ENCODE measurements around the gene NPC1L1.

NPC1L1 gene

GRCh38 chr7:44531421-44532380 is 9.4 kb downstream of the NPC1L1 start:
- no peak overlapping the region for H3K27ac Mint-ChIP-seq
- H3K4me3 Mint-ChIP-seq, result no peak overlapping the region
- H3K4me1 Mint-ChIP-seq, result peaks cover 10% of the 10 kb centered on the region
- ATAC-seq, result no peak
- peaks cover 2% of the 10 kb centered on the region for H3K9me3 Mint-ChIP-seq
- H3K36me3 Mint-ChIP-seq, result no peaks in the 10 kb centered on the region
- no peaks in the 10 kb centered on the region for H3K27me3 Mint-ChIP-seq

GRCh38 chr7:44530990-44531389 is 10.1 kb downstream of the NPC1L1 start:
- Mint-ChIP-seq H3K27me3 (no peaks in the 10 kb centered on the region), H3K4me1 (peaks cover 10% of the 10 kb centered on the region), H3K4me3 (no peak overlapping the region), H3K36me3 (no peaks in the 10 kb centered on the region), H3K9me3 (peaks cover 4% of the 10 kb centered on the region), H3K27ac (no peak overlapping the region)
- peak; percentile 6 for ATAC-seq

GRCh38 chr7:44524811-44525388 is 16.2 kb downstream of the NPC1L1 start:
- no peak overlapping the region for H3K4me3 Mint-ChIP-seq
- H3K4me1 Mint-ChIP-seq, result no peaks in the 10 kb centered on the region
- no peak overlapping the region for H3K27ac Mint-ChIP-seq
- no peak for ATAC-seq
- peaks cover 13% of the 10 kb centered on the region for H3K36me3 Mint-ChIP-seq
- peaks cover 16% of the 10 kb centered on the region for H3K27me3 Mint-ChIP-seq
- H3K9me3 Mint-ChIP-seq, result peaks cover 10% of the 10 kb centered on the region

- Mint-ChIP-seq H3K27me3 (peaks cover 32% of the 10 kb centered on the region), H3K9me3 (peaks cover 8% of the 10 kb centered on the region), H3K27ac (no peak overlapping the region), H3K4me1 (no peaks in the 10 kb centered on the region), H3K4me3 (no peak overlapping the region), H3K36me3 (peaks cover 13% of the 10 kb centered on the region)
- no peak for ATAC-seq
These were observed 18.8 kb downstream of the NPC1L1 start for GRCh38 chr7:44522315-44522714.

- H3K9me3 Mint-ChIP-seq, result peaks cover 8% of the 10 kb centered on the region
- no peak overlapping the region for H3K4me3 Mint-ChIP-seq
- peaks cover 13% of the 10 kb centered on the region for H3K36me3 Mint-ChIP-seq
- no peaks in the 10 kb centered on the region for H3K4me1 Mint-ChIP-seq
- ATAC-seq, result no peak
- no peak overlapping the region for H3K27ac Mint-ChIP-seq
- peaks cover 32% of the 10 kb centered on the region for H3K27me3 Mint-ChIP-seq
These were observed 19.6 kb downstream of the NPC1L1 start for GRCh38 chr7:44521347-44522095.

- Mint-ChIP-seq H3K4me1 (no peaks in the 10 kb centered on the region), H3K27ac (no peak overlapping the region), H3K4me3 (no peak overlapping the region), H3K36me3 (peaks cover 13% of the 10 kb centered on the region), H3K9me3 (peaks cover 5% of the 10 kb centered on the region), H3K27me3 (peaks cover 32% of the 10 kb centered on the region)
- ATAC-seq, result no peak
These were observed 20.6 kb downstream of the NPC1L1 start for GRCh38 chr7:44520574-44520973.

GRCh38 chr7:44519546-44519945 is 21.6 kb downstream of the NPC1L1 start:
- Mint-ChIP-seq H3K27ac (no peak overlapping the region), H3K9me3 (peaks cover under 1% of the 10 kb centered on the region), H3K36me3 (peaks cover 7% of the 10 kb centered on the region), H3K4me3 (no peak overlapping the region), H3K4me1 (no peaks in the 10 kb centered on the region), H3K27me3 (peaks cover 32% of the 10 kb centered on the region)
- no peak for ATAC-seq

GRCh38 chr7:44518761-44519160 is 22.4 kb downstream of the NPC1L1 start:
- Mint-ChIP-seq H3K4me1 (no peaks in the 10 kb centered on the region), H3K27ac (no peak overlapping the region), H3K9me3 (no peaks in the 10 kb centered on the region), H3K36me3 (no peaks in the 10 kb centered on the region), H3K4me3 (no peak overlapping the region), H3K27me3 (peaks cover 32% of the 10 kb centered on the region)
- no peak for ATAC-seq

GRCh38 chr7:44517175-44517574 is 24.0 kb downstream of the NPC1L1 start:
- Mint-ChIP-seq H3K4me1 (no peaks in the 10 kb centered on the region), H3K27me3 (peaks cover 42% of the 10 kb centered on the region), H3K4me3 (no peak overlapping the region), H3K27ac (no peak overlapping the region), H3K9me3 (no peaks in the 10 kb centered on the region), H3K36me3 (no peaks in the 10 kb centered on the region)
- no peak for ATAC-seq

- Mint-ChIP-seq H3K27me3 (peaks cover 34% of the 10 kb centered on the region), H3K36me3 (no peaks in the 10 kb centered on the region), H3K4me1 (no peaks in the 10 kb centered on the region), H3K9me3 (no peaks in the 10 kb centered on the region), H3K27ac (no peak overlapping the region), H3K4me3 (no peak overlapping the region)
- no peak for ATAC-seq
These were observed 25.4 kb downstream of the NPC1L1 start for GRCh38 chr7:44515590-44516268.

GRCh38 chr7:44512736-44513135 is 28.4 kb downstream of the NPC1L1 start:
- Mint-ChIP-seq H3K27me3 (peaks cover 16% of the 10 kb centered on the region), H3K36me3 (no peaks in the 10 kb centered on the region), H3K4me1 (no peaks in the 10 kb centered on the region), H3K4me3 (no peak overlapping the region), H3K9me3 (no peaks in the 10 kb centered on the region), H3K27ac (no peak overlapping the region)
- no peak for ATAC-seq

- H3K36me3 Mint-ChIP-seq, result no peaks in the 10 kb centered on the region
- peaks cover 16% of the 10 kb centered on the region for H3K27me3 Mint-ChIP-seq
- ATAC-seq, result no peak
These were observed 29.2 kb downstream of the NPC1L1 start for GRCh38 chr7:44511863-44512468.

GRCh38 chr7:44511236-44511635 is 29.9 kb downstream of the NPC1L1 start:
- Mint-ChIP-seq H3K9me3 (peaks cover 6% of the 10 kb centered on the region), H3K27me3 (peaks cover 16% of the 10 kb centered on the region)

More at GRCh38 chr7:44511863-44512468, 29.2 kb downstream of the NPC1L1 start:
- Mint-ChIP-seq H3K4me1 (no peaks in the 10 kb centered on the region), H3K27ac (no peak overlapping the region), H3K9me3 (peaks cover under 1% of the 10 kb centered on the region), H3K4me3 (no peak overlapping the region)

GRCh38 chr7:44508328-44509030 is 32.7 kb downstream of the NPC1L1 start:
- Mint-ChIP-seq H3K4me1 (no peaks in the 10 kb centered on the region), H3K27me3 (peaks cover 16% of the 10 kb centered on the region), H3K36me3 (no peaks in the 10 kb centered on the region), H3K4me3 (no peak overlapping the region), H3K9me3 (peaks cover 12% of the 10 kb centered on the region), H3K27ac (no peak overlapping the region)
- ATAC-seq, result no peak

More at GRCh38 chr7:44511236-44511635, 29.9 kb downstream of the NPC1L1 start:
- Mint-ChIP-seq H3K4me3 (no peak overlapping the region), H3K27ac (no peak overlapping the region), H3K36me3 (no peaks in the 10 kb centered on the region), H3K4me1 (no peaks in the 10 kb centered on the region)
- no peak for ATAC-seq

Measured in stimulated activated memory B cell treated with anti-CD40 and anti-IgM and Interleukin-4, amounts not matched to agents 10 μg/mL and 1 μg/mL and 100 μg/mL, for 72 hours (primary cell).